H9 (cell line): ENCODE results near the gene PTGDR2. TPM values are rescaled to one million over a fixed set of nuclear protein-coding genes. Genes with fewer than 3 reads are reported as not detected.

Experiments used
- DNase-seq: peaks from one replicate; pipeline ENCODE4 v3.0.0-alpha.2; 2017
- H2AFZ ChIP-seq: one replicate; pipeline ENCODE4 v1.6.1; 2013; ENCODE audit warnings: mild to moderate bottlenecking, low read length, control low read depth, moderate library complexity
- H2AK5ac ChIP-seq: 2 replicates; pipeline ENCODE4 v1.6.1; 2013; ENCODE audit warnings: low read length, control low read depth, mixed read lengths; ENCODE audit not compliant: insufficient read length
- H2BK120ac ChIP-seq: one replicate; pipeline ENCODE4 v1.6.1; 2013; ENCODE audit warnings: low read depth, mild to moderate bottlenecking, low read length, control low read depth, inconsistent platforms; ENCODE audit not compliant: poor library complexity, severe bottlenecking
- H2BK12ac ChIP-seq: 2 replicates; pipeline ENCODE4 v1.6.1; 2013; ENCODE audit warnings: low read length, control low read depth, mixed read lengths, low read depth; ENCODE audit not compliant: insufficient read length
- H2BK15ac ChIP-seq: 2 replicates; pipeline ENCODE4 v1.6.1; 2013; ENCODE audit warnings: low read depth, low read length, control low read depth
- H2BK20ac ChIP-seq: one replicate; pipeline ENCODE4 v1.6.1; 2013; ENCODE audit warnings: low read depth, mild to moderate bottlenecking, low read length, control low read depth, inconsistent platforms; ENCODE audit not compliant: poor library complexity, severe bottlenecking
- H2BK5ac ChIP-seq: 2 replicates; pipeline ENCODE4 v1.6.1; 2013; ENCODE audit warnings: low read length, control low read depth, mixed read lengths; ENCODE audit not compliant: insufficient read length
- H3K14ac ChIP-seq: 2 replicates; pipeline ENCODE4 v1.6.1; 2013; ENCODE audit warnings: low read length, control low read depth; ENCODE audit not compliant: insufficient read depth
- H3K18ac ChIP-seq: 2 replicates; pipeline ENCODE4 v1.6.1; 2013; ENCODE audit warnings: low read depth, mild to moderate bottlenecking, mixed read lengths, low read length, control low read depth; ENCODE audit not compliant: insufficient read length
- H3K23ac ChIP-seq: 2 replicates; pipeline ENCODE4 v1.6.1; 2013; ENCODE audit warnings: low read length, control low read depth, mixed read lengths, low read depth; ENCODE audit not compliant: insufficient read length
- H3K23me2 ChIP-seq: 2 replicates; pipeline ENCODE4 v1.6.1; 2013; ENCODE audit warnings: low read depth, mild to moderate bottlenecking, mixed read lengths, low read length, control low read depth; ENCODE audit not compliant: insufficient read length, poor library complexity, severe bottlenecking
- H3K27ac ChIP-seq: 2 replicates; pipeline ENCODE4 v1.5.1; 2013; ENCODE audit warnings: low read length, control low read depth, mixed read lengths, low read depth; ENCODE audit not compliant: insufficient read length
- H3K27me3 ChIP-seq: 2 replicates; pipeline ENCODE4 v1.6.1; 2013; ENCODE audit warnings: low read length, control low read depth, inconsistent platforms; ENCODE audit not compliant: insufficient read depth
- H3K4ac ChIP-seq: 2 replicates; pipeline ENCODE4 v1.6.1; 2013; ENCODE audit warnings: low read depth, mild to moderate bottlenecking, control low read depth, inconsistent platforms, low read length, moderate library complexity
- H3K4me1 ChIP-seq: 2 replicates; pipeline ENCODE4 v1.6.1; 2013; ENCODE audit warnings: low read length, control low read depth, inconsistent platforms; ENCODE audit not compliant: insufficient read depth
- H3K4me2 ChIP-seq: 2 replicates; pipeline ENCODE4 v1.6.1; 2013; ENCODE audit warnings: low read length, control low read depth, mixed read lengths; ENCODE audit not compliant: insufficient read length, insufficient read depth
- H3K56ac ChIP-seq: 2 replicates; pipeline ENCODE4 v1.6.1; 2013; ENCODE audit warnings: low read depth, mild to moderate bottlenecking, mixed read lengths, low read length, control low read depth; ENCODE audit not compliant: insufficient read length
- H3K79me1 ChIP-seq: 2 replicates; pipeline ENCODE4 v1.6.1; 2013; ENCODE audit warnings: low read depth, mild to moderate bottlenecking, moderate library complexity, low read length, control low read depth, inconsistent platforms; ENCODE audit not compliant: insufficient read depth, poor library complexity, severe bottlenecking
- H3K79me2 ChIP-seq: 2 replicates; pipeline ENCODE4 v1.6.1; 2013; ENCODE audit warnings: low read length, control low read depth, inconsistent platforms; ENCODE audit not compliant: insufficient read depth
- H3K9ac ChIP-seq: 2 replicates; pipeline ENCODE4 v1.6.1; 2013; ENCODE audit warnings: low read length, control low read depth, mixed read lengths; ENCODE audit not compliant: insufficient read length; ENCODE audit errors: extremely low read depth
- H3K9me3 ChIP-seq: one replicate; pipeline ENCODE4 v1.6.1; 2013; ENCODE audit warnings: low read depth, low read length, inconsistent platforms; ENCODE audit not compliant: control insufficient read depth
- H3T11ph ChIP-seq: one replicate; pipeline ENCODE4 v1.6.1; 2013; ENCODE audit warnings: mild to moderate bottlenecking, low read length, control low read depth, inconsistent platforms
- H4K20me1 ChIP-seq: one replicate; pipeline ENCODE4 v1.6.1; 2013; ENCODE audit not compliant: control insufficient read depth, insufficient read length, insufficient read depth
- H4K5ac ChIP-seq: 2 replicates; pipeline ENCODE4 v1.6.1; 2013; ENCODE audit warnings: low read depth, mild to moderate bottlenecking, mixed read lengths, low read length, control low read depth; ENCODE audit not compliant: insufficient read length
- H4K8ac ChIP-seq: replicated peaks from 2 replicates; pipeline ENCODE4 v1.6.1; 2013; ENCODE audit warnings: low read length, control low read depth, mixed read lengths, low read depth; ENCODE audit not compliant: insufficient read length
- H4K91ac ChIP-seq: 2 replicates; pipeline ENCODE4 v1.6.1; 2013; ENCODE audit warnings: low read depth, mild to moderate bottlenecking, moderate library complexity, mixed read lengths, low read length, control low read depth; ENCODE audit not compliant: insufficient read length
- H3K27ac Mint-ChIP-seq, 3 experiments: 2 replicates in 2 of 3; 3 replicates in 1 of 3; pipeline ENCODE4 v1.8.0; 2020 to 2021; ENCODE audit warnings: mixed read lengths in 3 of 3, mild to moderate bottlenecking in 1 of 3, moderate library complexity in 1 of 3
- H3K27me3 Mint-ChIP-seq: 2 replicates; pipeline ENCODE4 v1.8.0; 2021; ENCODE audit warnings: low read depth, mild to moderate bottlenecking, moderate library complexity, mixed read lengths
- H3K36me3 Mint-ChIP-seq, 3 experiments: 2 replicates in 2 of 3; 3 replicates in 1 of 3; pipeline ENCODE4 v1.8.0; 2020 to 2021; ENCODE audit warnings: low read depth in 3 of 3, mixed read lengths in 3 of 3; ENCODE audit not compliant: insufficient read depth in 1 of 3
- H3K4me1 Mint-ChIP-seq, 2 experiments: 2 replicates each; pipeline ENCODE4 v1.8.0; 2020; ENCODE audit warnings: mixed read lengths in 2 of 2
- H3K4me3 Mint-ChIP-seq, 2 experiments: 2 replicates in 1 of 2; 3 replicates in 1 of 2; pipeline ENCODE4 v1.8.0; 2020 to 2021; ENCODE audit warnings: mild to moderate bottlenecking in 2 of 2, mixed read lengths in 2 of 2, moderate library complexity in 1 of 2
- H3K9me3 Mint-ChIP-seq, 2 experiments: 2 replicates in 1 of 2; 3 replicates in 1 of 2; pipeline ENCODE4 v1.8.0; 2020; ENCODE audit warnings: mild to moderate bottlenecking in 2 of 2, mixed read lengths in 2 of 2, moderate library complexity in 1 of 2
- CTCF ChIP-seq: fragments of 200-600 bp; sonication (generic); conservative IDR thresholded peaks from 3 replicates; pipeline ENCODE4 v1.8.0; 2021; ENCODE audit warnings: antibody characterized with exemption, mild to moderate bottlenecking
- WGBS: extraction: QIAGEN DNeasy Blood & Tissue Kit; methylation state at CpG from one replicate; pipeline ENCODE4 v1.1.7; 2013; ENCODE audit warnings: missing lambda C conversion rate, low lambda C conversion rate, mixed read lengths; ENCODE audit not compliant: insufficient read length; ENCODE audit errors: extremely low coverage; 5-methylcytosine and 5-hydroxymethylcytosine counted together
- total RNA-seq: library from RNA; stranded (reverse); gene quantifications from 2 replicates; pipeline ENCODE4 v1.2.1, GENCODE V29; 2021

PTGDR2 gene
- total RNA-seq, 1 experiment from 2014 or later = not detected

GRCh38 chr11:60862171-60862570, 6.4 kb upstream of the PTGDR2 start:
- Mint-ChIP-seq H3K9me3 (peaks cover 0 to 2% of the 10 kb centered on the region in 2 experiments; a peak in 1 of 5 replicates), H3K4me1 (peaks cover 0 to 2% of the 10 kb centered on the region in 2 experiments; a peak in 2 of 4 replicates), H3K27ac (no peak overlapping the region; a peak in 1 of 7 replicates), H3K27me3 (peaks cover 2% of the 10 kb centered on the region), H3K36me3 (no peaks in the 10 kb centered on the region; a peak in 1 of 7 replicates), H3K4me3 (no peak overlapping the region)
- Histone ChIP-seq H3K79me1 (no peaks in the 10 kb centered on the region), H2AFZ (no peak overlapping the region), H2BK20ac (no peak overlapping the region), H2BK5ac (no peak overlapping the region), H3T11ph (no peak overlapping the region), H3K14ac (no peak overlapping the region), H2BK12ac (no peak overlapping the region), H4K8ac (no peak overlapping the region), H3K4ac (no peak overlapping the region), H2BK120ac (no peak overlapping the region), H3K4me1 (no peaks in the 10 kb centered on the region; the same call in 1 of the 2 replicates), H3K56ac (no peak overlapping the region), H3K9ac (no peak overlapping the region), H3K27ac (no peak overlapping the region), H2BK15ac (no peak overlapping the region), H4K91ac (no peak overlapping the region), H3K18ac (no peak overlapping the region), H3K27me3 (no peaks in the 10 kb centered on the region), H4K20me1 (no peaks in the 10 kb centered on the region), H3K4me2 (no peak overlapping the region), H3K23me2 (no peaks in the 10 kb centered on the region), H3K79me2 (no peaks in the 10 kb centered on the region), H3K9me3 (no peaks in the 10 kb centered on the region), H4K5ac (no peak overlapping the region), H3K23ac (no peak overlapping the region), H2AK5ac (no peak overlapping the region)
- no peak for TF ChIP-seq CTCF
- DNase-seq = no peak
- WGBS = no CpG with 5 or more reads among the region's 9 CpGs
